Type B pancreatic cell (in vitro differentiated cells): ENCODE measurements around the gene COP1. TPM values are rescaled to one million over a fixed set of nuclear protein-coding genes. Genes with fewer than 3 reads are reported as not detected.
"Not testable (repeated sequence)": the region's sequence is repeated elsewhere in the genome, so short reads cannot be mapped to it uniquely, and the experiment has no call there.

Experiments
- DNase-seq: peaks from one replicate; pipeline ENCODE4 v3.0.0; 2021; ENCODE audit warnings: mixed read lengths; ENCODE audit not compliant: unreplicated experiment; ENCODE audit errors: extremely low spot score
- H3K27ac Mint-ChIP-seq: 2 replicates; pipeline ENCODE4 v1.8.0; 2021; ENCODE audit warnings: mild to moderate bottlenecking, mixed read lengths
- H3K27me3 Mint-ChIP-seq: 2 replicates; pipeline ENCODE4 v1.8.0; 2021; ENCODE audit warnings: mixed read lengths
- H3K36me3 Mint-ChIP-seq: 2 replicates; pipeline ENCODE4 v1.8.0; 2021; ENCODE audit warnings: mixed read lengths
- H3K4me1 Mint-ChIP-seq: one replicate; pipeline ENCODE4 v1.8.0; 2021; ENCODE audit warnings: mixed read lengths; ENCODE audit not compliant: unreplicated experiment
- H3K4me3 Mint-ChIP-seq: 2 replicates; pipeline ENCODE4 v1.8.0; 2021; ENCODE audit warnings: mild to moderate bottlenecking, mixed read lengths
- H3K9me3 Mint-ChIP-seq: 2 replicates; pipeline ENCODE4 v1.8.0; 2021; ENCODE audit warnings: mixed read lengths
- long read RNA-seq: library from polyadenylated mRNA; unstranded; transcript quantifications from one replicate; pipeline ENCODE4 v2.0.0, GENCODE V29; 2020
- total RNA-seq: library from RNA; stranded (reverse); gene quantifications from 2 replicates; pipeline ENCODE4 v1.2.1, GENCODE V29; 2021; ENCODE audit warnings: low replicate concordance
- TF ChIP-seq, protein P1 (sequence below): fragments of 200-600 bp; sonication (generic); conservative IDR thresholded peaks from 2 replicates; pipeline ENCODE4 v1.5.0; 2021; ENCODE audit warnings: antibody characterized with exemption, mild to moderate bottlenecking

Gene COP1
- total RNA-seq = 43.9 and 44.4 TPM in 2 replicates
- long read RNA-seq, partial matches to known transcripts = 3 of 17 reads
- long read RNA-seq, other reads (novel, unspliced or antisense) = 11 of 17 reads

DNA sequence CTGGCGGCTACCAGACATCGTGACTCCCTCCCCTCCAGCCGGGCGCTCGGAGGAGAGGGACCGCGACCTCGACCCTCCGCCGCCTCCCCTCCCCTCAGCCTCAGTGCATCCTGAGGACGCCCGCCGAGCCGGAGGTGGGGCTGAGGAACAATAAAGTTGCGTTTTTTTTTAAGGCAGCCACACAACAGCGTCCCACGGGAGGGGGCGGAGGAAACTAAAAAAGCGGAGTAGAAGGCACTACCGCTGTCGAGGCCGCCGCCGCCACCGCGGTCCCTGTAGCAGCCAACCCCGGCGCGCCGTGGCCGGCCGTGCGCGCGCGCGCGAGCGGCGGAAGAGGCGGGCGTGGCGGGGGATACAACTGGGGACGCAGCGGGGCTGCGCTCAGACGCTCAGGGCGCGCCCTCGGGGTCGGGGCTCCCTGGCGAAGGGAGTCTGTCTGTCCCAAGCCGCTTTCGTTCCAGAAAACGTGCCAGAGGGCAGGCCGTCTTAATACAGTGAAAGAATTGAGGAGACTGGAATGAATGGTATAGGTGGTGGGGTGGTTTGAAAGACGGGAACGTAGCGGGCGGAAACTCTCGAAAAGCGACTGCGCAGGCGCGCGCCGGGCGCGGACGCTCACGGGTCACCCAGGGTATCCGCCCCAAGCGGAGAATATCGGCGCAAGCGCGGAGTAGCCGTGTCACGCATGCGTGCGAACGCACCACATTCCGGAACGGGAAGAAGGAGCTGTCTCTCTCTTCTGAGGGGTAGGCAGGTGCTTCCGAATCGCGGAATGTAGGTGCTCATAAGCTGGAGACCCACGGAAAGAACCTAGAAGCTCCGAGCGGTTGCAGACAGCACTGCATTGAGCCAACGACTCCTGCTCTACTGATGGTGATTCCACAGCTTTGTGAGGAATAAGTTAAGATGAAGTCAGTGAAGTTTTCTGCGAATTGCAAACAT is at the start of gene COP1:
COP1 (minus strand) TSS at position 326 of the 942 bp plus-strand sequence; CDS start at position 18, 308 bp downstream.
- peak; percentile 96 for DNase-seq
- Mint-ChIP-seq H3K27me3 (no peaks in the 10 kb centered on the region), H3K4me3 (peak within 1 kb of the TSS; percentile 98), H3K4me1 (peaks cover 25% of the 10 kb centered on the region), H3K36me3 (no peaks in the 10 kb centered on the region), H3K9me3 (no peaks in the 10 kb centered on the region), H3K27ac (peak within 1 kb of the TSS; percentile 99)
- TF ChIP-seq, protein P1, sequence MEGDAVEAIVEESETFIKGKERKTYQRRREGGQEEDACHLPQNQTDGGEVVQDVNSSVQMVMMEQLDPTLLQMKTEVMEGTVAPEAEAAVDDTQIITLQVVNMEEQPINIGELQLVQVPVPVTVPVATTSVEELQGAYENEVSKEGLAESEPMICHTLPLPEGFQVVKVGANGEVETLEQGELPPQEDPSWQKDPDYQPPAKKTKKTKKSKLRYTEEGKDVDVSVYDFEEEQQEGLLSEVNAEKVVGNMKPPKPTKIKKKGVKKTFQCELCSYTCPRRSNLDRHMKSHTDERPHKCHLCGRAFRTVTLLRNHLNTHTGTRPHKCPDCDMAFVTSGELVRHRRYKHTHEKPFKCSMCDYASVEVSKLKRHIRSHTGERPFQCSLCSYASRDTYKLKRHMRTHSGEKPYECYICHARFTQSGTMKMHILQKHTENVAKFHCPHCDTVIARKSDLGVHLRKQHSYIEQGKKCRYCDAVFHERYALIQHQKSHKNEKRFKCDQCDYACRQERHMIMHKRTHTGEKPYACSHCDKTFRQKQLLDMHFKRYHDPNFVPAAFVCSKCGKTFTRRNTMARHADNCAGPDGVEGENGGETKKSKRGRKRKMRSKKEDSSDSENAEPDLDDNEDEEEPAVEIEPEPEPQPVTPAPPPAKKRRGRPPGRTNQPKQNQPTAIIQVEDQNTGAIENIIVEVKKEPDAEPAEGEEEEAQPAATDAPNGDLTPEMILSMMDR = peak; percentile 43

DNA sequence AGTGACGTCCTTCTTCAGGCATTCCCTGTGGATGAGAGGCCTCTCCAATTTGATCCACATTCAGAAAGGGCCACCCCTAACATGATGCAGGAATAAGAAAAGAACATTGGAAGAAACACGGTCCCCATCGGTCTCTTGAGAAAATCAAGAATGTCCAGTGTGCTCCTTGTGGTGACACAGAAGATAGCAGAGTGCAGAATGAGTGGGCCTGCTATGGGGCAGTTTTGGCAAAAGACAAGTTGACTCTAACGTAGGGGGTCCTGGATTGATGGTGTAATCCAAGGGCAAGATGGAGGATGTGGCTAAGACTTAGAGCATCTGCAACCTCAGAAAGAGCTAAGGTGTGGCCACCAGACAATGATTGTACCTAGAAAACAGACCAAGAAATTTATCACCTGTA is 45.1 kb upstream of the COP1 start:
- no peak overlapping the region for H3K27ac Mint-ChIP-seq
- TF ChIP-seq, protein P1 = no peak
- no peak for DNase-seq
- no peaks in the 10 kb centered on the region for H3K36me3 Mint-ChIP-seq
- no peaks in the 10 kb centered on the region for H3K27me3 Mint-ChIP-seq
- H3K9me3 Mint-ChIP-seq = no peaks in the 10 kb centered on the region
- no peak overlapping the region for H3K4me3 Mint-ChIP-seq
- no peaks in the 10 kb centered on the region for H3K4me1 Mint-ChIP-seq

DNA sequence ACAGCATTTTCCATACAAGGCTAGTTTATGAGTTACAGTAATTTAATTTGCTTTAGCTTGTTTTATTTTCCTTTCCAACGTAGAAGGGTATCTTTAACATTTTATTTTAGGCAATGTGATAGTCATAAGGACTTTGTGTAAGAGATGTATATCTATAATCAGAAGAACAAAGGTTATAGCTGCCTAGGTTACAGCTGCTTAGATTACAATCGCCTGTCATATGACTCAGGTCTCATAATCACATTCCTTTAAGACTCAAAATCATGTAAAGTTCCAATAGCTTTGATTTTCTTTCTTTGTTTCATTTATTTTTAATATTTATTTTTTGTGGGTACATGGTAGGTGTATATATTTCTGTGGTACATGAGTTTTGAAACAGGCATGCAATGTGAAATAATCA is 37.8 kb upstream of the COP1 start:
- DNase-seq = no peak
- TF ChIP-seq, protein P1 = no peak
- H3K36me3 Mint-ChIP-seq = no peaks in the 10 kb centered on the region
- no peak overlapping the region for H3K27ac Mint-ChIP-seq
- no peaks in the 10 kb centered on the region for H3K4me1 Mint-ChIP-seq
- H3K9me3 Mint-ChIP-seq = no peaks in the 10 kb centered on the region
- H3K27me3 Mint-ChIP-seq = peaks cover 3% of the 10 kb centered on the region
- H3K4me3 Mint-ChIP-seq = no peak overlapping the region

DNA sequence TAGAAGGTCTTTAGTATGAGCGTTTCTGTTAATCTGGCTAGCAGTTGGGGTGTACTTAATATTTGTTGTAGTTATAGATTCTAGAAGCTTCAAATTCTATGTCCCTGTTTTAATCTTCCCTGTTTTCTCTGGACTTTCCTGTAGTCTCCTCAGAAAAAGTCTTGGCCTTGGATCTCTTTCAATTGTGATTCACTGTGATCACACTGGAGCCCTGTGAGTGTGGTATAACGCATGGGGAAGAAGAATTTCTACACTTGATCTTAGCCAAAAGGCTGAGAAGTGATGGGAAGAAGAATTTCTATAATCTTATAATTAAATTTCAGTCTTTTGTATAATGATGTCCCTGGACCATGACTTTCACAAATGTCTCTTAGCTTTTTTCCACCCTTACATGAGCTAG is 36.7 kb upstream of the COP1 start:
- no peaks in the 10 kb centered on the region for H3K36me3 Mint-ChIP-seq
- no peak overlapping the region for H3K4me3 Mint-ChIP-seq

DNA sequence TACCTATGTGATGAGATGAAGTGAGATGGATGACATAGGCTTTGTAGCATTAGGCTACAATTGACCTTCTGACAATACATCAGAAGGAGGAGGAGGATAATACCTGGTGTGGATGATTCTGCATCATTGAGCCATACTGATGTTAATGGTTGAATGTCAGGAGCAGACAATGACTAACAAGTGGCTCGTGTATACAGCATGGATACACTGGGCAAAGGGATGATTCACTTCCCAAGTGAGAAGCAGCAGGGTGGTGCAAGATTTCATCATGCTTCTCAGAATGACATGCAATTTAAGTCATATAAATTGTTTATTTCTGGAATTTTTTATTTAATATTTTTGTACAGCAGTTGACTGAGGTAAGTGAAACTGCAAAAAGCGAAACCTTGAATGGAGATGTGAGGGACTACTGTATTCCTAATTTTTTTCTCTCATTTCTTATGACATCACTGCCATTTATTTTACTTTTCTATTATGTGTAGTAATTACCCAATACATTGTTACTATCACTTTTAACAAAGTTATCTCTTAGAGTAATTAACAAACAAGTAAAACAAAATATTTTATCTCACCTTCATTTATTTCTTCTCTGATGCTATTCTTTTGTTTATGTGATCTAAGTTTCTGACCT is 34.4 kb upstream of the COP1 start:
- TF ChIP-seq, protein P1 = no peak
- no peak for DNase-seq
- no peaks in the 10 kb centered on the region for H3K9me3 Mint-ChIP-seq
- no peaks in the 10 kb centered on the region for H3K4me1 Mint-ChIP-seq
- H3K36me3 Mint-ChIP-seq = no peaks in the 10 kb centered on the region
- H3K27ac Mint-ChIP-seq = no peak overlapping the region
- H3K27me3 Mint-ChIP-seq = peaks cover 6% of the 10 kb centered on the region
- H3K4me3 Mint-ChIP-seq = no peak overlapping the region

More for the DNA sequence above, 36.7 kb upstream of the COP1 start:
- H3K9me3 Mint-ChIP-seq = no peaks in the 10 kb centered on the region
- peaks cover 3% of the 10 kb centered on the region for H3K27me3 Mint-ChIP-seq
- H3K27ac Mint-ChIP-seq = no peak overlapping the region
- no peaks in the 10 kb centered on the region for H3K4me1 Mint-ChIP-seq
- TF ChIP-seq, protein P1 = no peak
- no peak for DNase-seq

DNA sequence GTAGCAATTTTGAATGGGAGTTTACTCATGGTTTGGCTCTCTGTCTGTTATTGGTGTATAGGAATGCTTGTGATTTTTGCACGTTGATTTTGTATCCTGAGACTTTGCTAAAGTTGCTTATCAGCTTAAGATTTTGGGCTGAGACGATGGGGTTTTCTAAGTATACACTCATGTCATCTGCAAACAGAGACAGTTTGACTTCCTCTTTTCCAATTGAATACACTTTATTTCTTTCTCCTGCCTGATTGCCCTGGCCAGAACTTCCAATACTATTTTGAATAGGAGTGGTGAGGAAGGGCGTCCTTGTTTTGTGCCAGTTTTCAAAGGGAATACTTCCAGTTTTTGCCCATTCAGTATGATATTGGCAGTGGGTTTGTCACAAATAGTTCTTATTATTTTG is 26.6 kb upstream of the COP1 start:
- not testable (repeated sequence) for DNase-seq, H3K4me3 Mint-ChIP-seq, H3K4me1 Mint-ChIP-seq, H3K27ac Mint-ChIP-seq, H3K27me3 Mint-ChIP-seq, H3K9me3 Mint-ChIP-seq, H3K36me3 Mint-ChIP-seq
